GM19240 (cell line): ENCODE measurements around the gene MAP3K7.

Experiments
- DNase-seq: peaks from one replicate; pipeline ENCODE4 v3.0.0; 2011; ENCODE audit warnings: low spot score; ENCODE audit not compliant: insufficient read length

MAP3K7 gene

GRCh38 chr6:90530882-90531281, 56.0 kb downstream of the MAP3K7 start:
- no peak for DNase-seq

DNA sequence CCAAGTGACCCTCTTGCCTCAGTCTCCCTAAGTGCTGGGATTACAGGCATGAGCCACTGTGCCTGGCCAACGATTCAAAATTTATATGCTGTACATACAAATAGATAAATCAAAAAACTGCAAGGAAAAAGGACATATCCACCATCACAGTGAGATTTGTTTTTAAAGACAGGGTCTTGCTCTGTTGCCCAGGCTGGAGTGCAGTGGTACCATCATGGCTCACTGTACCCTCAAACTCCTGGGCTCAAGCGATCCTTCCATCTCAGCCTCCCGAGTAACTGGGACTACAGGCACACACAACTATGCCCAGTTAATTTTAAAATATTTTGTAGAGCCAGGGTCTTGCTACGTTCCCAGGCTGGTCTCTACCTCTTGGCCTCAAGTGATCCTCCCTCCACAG, 61.5 kb downstream of the MAP3K7 start:
- DNase-seq = no peak

GRCh38 chr6:90523779-90524310, 63.0 kb downstream of the MAP3K7 start:
- DNase-seq = no peak

DNA sequence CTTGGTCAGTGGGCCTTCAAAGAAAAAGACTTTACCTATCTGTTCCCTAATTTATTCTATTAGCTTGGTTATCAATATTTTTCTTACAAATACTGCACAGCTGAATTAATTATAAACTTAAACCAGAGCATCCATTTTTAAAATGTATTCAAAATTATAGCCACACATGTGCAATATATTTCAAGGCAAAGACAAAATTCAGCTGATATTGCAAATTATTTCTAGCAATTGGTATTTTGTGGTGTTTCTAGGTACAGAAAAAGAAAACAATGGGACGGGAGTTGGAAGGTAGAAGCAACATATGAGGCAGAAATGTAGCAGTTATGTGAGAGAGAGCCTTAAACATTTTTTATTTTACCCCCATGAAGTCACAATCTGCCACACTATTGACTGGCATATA, 64.9 kb downstream of the MAP3K7 start:
- no peak for DNase-seq

DNA sequence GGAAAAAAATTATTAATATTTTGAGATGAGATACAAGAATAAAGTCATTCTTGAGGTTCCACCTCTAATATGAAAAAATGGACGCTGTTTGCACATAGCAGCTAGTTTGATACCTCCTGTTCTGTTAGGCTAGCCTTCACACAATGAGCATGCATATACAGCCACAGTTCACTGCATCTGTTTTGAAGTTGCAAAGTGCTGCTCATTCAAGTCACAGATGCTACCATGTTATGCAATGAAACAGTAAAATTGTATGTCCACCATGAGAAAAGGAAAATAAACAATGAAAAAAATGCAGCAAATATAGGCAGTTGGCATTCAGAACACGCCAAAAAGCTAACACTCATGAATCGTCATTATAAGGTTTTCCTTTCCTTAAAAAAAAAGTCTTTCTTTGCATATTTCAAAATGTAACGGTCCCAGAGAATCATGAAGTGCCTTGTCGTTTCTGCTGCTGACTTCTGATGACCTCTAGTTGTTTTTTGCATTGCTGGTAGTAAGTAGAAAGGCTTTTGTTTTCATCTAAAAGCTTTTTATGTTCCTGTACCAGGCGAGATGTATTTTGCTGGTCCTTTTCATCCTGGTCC, 70.7 kb downstream of the MAP3K7 start:
- no peak for DNase-seq

GRCh38 chr6:90514496-90514895, 72.4 kb downstream of the MAP3K7 start:
- no peak for DNase-seq

DNA sequence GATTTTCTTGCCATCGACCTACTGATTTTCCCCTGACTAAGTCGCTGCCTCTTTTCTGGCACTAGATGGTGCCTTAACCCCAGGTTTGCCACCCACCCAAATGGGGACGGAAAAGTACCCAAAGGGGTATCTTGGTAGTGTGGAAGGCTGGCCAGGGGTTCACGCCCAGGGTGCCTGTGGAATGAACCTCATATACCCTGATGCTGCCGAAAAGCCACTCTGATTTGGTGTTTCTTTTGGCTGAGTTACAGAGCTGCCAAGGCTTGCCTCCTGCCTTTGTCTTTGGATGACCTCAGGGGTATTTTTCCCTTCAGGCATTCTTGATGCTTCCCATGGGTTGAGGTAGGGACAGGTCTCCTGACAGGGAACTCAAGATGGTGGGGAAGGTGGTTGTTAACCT, 78.1 kb downstream of the MAP3K7 start:
- DNase-seq = no peak

- DNase-seq = no peak
Observed at GRCh38 chr6:90502866-90503407, 83.9 kb downstream of the MAP3K7 start.

DNA sequence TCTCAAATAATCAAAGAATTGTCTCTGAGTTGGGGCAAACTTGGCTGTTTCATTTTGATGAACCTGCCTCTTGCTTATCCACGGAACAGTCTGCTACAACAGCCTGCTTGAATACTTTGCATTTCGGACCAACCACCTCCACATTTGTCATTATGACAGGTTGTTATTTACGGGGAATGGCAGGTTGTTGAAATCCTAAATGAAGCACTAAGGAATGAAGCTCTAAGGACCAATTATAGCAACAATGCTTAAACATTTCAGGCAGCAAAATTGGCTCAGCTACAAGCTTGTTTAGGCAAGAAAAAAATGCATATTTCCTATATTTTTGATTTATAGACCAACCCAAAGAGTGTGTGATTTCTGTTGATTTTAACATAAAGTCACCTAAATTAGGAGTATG, 84.5 kb downstream of the MAP3K7 start:
- no peak for DNase-seq

GRCh38 chr6:90500458-90500857, 86.4 kb downstream of the MAP3K7 start:
- no peak for DNase-seq

GRCh38 chr6:90497411-90497810, 89.5 kb downstream of the MAP3K7 start:
- no peak for DNase-seq

DNA sequence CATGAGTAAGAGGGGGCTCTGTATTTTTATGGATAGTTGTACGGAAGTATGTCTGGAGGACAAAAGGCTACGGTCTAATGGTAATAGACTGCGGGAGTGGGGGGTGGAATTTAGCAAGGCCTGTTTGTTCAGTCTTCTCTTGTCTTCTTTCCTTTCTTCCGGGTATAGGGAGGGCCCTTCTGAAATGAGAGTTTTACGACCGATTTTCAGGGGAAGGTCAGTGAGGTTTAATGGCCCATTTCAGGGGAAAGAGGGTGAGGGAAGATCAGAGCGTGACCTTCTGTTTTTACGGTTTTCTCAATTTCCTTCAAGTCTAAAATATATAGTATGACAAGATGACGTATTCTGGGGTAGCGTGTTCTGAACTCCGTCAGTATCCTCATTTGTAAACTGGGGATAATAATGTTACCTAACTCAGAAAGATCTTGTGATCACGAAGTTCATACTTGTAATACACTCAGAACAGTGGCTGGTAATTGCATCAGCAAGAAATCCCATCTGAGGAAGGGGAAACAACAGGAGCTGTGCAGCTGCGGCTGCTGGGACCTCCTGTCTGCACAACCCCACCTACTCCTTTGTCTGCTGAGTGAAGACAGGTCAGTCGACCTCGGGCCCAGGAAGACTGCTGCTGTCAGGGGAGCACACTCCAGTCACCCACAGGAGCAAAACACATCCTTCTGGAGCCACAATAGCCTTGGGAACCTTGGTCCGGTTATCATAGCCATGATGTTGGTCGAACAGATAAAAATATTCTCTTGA, 90.4 kb downstream of the MAP3K7 start:
- DNase-seq = no peak

DNA sequence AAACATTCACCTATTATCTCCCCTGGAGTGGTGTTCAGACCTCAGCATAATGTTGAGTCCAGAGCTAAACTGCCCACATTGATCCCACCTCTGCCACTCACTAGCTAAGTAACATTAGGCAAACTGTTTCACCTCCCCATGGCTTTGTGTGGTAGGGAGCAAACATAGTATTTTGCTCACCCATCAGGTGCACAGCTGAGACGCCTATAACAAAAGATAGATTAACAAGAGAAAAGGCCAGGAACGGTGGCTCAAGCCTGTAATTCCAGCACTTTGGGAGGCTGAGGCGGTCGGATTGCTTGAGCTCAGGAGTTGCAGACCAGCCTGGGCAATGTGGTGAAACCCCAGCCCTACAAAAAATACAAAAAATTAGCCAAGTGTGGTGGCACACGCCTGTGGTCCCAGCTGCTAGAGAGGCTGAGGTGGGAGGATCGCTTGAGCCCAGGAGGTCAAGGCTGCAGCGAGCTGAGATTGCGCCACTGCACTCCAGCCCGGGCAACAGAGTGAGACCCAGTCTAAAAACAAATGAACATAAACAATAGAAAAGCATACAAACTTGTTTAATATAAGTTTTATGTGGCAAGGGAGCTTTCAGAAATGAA, 91.6 kb downstream of the MAP3K7 start:
- no peak for DNase-seq

DNA sequence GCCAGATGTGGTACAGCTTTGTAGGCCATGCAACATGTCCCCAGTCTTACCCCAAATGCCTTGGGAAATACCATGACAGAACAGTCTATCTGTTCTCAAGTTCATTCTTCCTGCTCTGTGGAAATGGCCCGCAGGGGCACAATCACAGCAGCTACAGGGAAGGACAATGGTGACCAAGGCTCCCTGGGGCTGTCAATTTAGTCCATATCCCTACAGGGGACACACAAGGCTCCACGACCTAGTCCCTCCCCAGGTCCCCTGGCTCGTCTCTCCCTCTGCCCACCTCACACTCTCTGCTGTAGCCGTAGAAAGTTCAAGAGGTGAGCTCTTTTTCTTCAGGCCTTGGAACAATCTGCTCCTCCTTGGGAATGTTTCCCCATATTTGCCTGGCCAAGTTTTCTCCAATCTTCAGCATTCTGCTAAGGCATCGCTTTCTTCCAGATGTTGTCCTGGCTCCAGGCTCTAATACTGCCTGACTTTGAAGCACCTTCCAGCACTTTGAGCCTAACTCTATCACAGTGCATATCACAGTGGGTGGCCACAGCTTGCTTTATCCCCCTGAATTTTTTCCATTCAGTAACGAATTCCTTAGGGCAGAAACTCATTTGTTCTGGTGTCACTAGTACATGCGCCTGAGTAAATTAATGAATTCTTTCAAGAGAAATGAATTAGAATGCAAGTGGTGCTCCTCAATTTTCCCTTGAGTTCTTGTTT, 92.6 kb downstream of the MAP3K7 start:
- DNase-seq = no peak

GRCh38 chr6:90493332-90493731, 93.5 kb downstream of the MAP3K7 start:
- no peak for DNase-seq

GRCh38 chr6:90492798-90493197, 94.1 kb downstream of the MAP3K7 start:
- DNase-seq = no peak

- no peak for DNase-seq
Observed at GRCh38 chr6:90492369-90492768, 94.5 kb downstream of the MAP3K7 start.

DNA sequence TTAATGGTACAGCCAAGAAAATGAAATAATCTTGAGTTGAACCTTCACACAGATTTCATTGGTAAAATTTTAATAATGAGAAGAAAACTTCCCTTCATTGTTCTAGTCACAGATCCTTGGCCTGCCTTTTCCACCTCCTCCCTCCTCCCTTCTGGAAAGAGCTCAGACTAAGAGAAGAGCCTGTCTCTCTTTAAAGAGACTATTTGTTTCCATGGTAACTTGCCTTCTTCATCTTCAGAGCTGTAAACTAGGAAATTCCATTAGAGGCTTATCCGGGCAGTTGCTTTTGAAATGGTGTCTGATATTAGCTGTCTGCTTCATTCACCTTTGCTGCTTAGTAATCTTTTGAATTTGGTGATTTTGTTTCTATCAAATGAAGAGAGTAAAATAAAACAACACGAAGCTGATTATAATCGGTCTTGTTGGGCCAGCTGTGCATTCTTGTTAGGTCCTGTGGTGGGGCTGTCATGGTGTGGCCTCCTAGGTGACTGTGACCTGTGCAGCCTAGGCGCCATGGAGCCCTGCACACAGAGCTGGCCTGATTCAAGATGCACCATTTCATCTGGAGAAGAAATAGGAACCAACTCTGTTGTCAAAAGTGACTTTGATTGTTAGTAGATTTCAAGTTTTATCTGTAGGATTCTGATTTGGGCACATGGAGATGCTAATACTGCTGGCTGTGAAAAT, 96.7 kb downstream of the MAP3K7 start:
- no peak for DNase-seq

DNA sequence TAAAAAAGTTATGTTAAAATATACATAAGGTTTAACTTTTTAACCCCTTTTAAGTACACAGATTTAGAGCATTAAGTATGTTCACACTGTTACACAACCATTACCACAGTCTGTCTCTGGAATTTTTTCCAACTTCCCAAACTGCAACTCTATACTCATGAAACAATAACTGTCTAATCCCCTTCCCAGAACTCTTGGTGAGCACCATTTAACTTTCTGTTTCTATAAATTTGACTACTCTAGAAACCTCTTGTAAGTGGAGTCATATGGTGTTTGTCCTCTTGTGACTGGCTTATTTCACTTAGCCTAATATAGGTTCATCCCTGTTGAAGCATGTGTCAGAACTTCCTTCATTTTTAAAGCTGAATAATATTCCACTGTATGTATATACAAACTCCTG, 98.1 kb downstream of the MAP3K7 start:
- no peak for DNase-seq

DNA sequence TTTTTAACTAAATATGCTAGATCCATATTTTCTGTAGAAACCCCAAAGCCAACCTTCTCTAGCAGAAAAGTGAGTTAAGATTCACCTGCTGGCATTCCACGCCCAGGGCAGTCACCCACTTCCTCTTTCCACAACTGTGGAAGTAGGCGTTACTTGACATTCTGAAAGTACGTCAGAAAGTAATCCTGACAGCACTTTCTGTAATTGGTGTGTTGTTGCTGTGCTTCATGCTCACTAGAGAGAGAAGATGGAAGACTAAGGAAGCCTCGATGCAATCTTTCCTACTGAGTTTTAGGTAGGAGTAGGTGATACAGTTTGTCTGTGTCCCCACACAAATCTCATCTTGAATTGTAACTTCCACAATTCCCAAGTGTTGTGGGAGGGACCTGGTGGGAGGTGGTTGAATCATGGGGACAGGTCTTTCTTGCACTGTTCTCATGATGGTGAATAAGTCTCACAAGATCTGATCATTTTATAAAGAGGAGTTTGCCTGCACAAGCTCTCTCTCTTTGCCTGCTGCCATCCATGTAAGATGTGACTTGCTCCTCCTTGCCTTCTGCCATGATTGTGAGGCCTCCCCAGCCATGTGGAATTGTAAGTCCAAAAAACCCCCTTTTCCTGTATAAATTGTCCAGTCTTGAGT, 101.1 kb downstream of the MAP3K7 start:
- DNase-seq = no peak

DNA sequence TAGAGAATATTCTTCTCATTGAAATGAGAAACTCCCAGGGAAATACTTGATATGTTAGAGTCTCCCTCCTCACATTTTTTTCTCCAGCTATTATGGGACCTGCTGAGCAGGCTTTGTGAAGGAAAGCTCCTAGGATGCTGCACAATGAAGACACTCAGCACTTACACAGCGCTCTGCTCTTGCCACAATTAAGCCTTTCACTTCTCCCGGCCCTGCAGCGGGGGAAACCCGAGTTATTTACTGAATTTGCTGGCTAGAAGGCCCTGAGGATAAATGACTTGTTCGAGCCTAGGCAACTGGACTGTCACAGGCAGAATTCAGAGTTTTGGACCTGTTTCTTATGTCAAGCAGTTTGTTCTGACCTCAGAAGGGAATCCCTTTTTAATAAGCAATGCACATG, 102.0 kb downstream of the MAP3K7 start:
- DNase-seq = no peak
